ENCODE data around the gene PNRC1.

GRCh38 chr6:89032599-89032998 lies 48.0 kb upstream of the PNRC1 start:
- TF ChIP-seq CTCF (IDR thresholded peaks at IDR 0.05) (peak; percentile 26 to 42 (median 37)), POLR2A (IDR thresholded peaks at IDR 0.05; ENCODE audit: low read depth) (no peak), POLR2AphosphoS5 (IDR thresholded peaks at IDR 0.05) (no peak), EP300 (IDR thresholded peaks at IDR 0.05) (no peak)
